ENCODE data around the gene RBX1.
"Not testable (repeated sequence)": the region's sequence is repeated elsewhere in the genome, so short reads cannot be mapped to it uniquely, and the experiment has no call there.

The RBX1 gene

DNA sequence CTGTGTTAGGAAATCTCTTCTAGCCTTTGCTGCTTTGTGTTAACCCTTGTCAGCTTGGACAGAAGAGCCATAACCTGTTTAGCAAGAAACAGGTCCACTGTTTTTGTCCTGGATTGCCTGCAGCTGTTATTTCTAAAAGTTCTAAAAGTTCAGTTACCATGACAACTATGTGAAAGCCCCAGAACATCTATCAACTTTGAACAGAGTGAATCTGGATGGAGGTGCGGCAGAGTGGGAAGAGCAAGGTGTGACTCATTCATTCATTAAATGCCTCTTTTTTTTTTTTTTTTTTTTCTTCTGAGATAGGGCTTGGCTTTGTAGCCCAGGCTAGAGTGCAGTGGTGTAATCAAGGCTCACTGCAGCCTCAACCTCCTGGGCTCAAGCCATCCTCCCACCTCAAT lies 50.5 kb downstream of the RBX1 start:
- TF ChIP-seq CTCF (IDR thresholded peaks at IDR 0.05; ENCODE audit: low read depth, low read length) (no peak), EZH2phosphoT487 (IDR thresholded peaks at IDR 0.05; ENCODE audit: low read depth) (no peak)
- no peaks in the 10 kb centered on the region for H3K27me3 ChIP-seq (ENCODE audit: low read depth, low read length)
- H3K27ac ChIP-seq (ENCODE audit: low read length): no peak overlapping the region
- no peaks in the 10 kb centered on the region for H4K20me1 ChIP-seq (ENCODE audit: insufficient read depth, low read length)
- no peaks in the 10 kb centered on the region for H3K9me3 ChIP-seq (ENCODE audit: insufficient read depth, low read length)
- no peaks in the 10 kb centered on the region for H3K36me3 ChIP-seq (replicated peaks; ENCODE audit: low read depth, low read length)
- H3K79me2 ChIP-seq (ENCODE audit: low read length): no peaks in the 10 kb centered on the region
- H3K4me3 ChIP-seq (ENCODE audit: low read length): no peak overlapping the region
- no peaks in the 10 kb centered on the region for H3K4me1 ChIP-seq (ENCODE audit: low read length)
- H3K9ac ChIP-seq (ENCODE audit: low read length): no peak overlapping the region
- H3K4me2 ChIP-seq (ENCODE audit: low read length): no peak overlapping the region
- H2AFZ ChIP-seq (ENCODE audit: low read depth, low read length): no peak overlapping the region

DNA sequence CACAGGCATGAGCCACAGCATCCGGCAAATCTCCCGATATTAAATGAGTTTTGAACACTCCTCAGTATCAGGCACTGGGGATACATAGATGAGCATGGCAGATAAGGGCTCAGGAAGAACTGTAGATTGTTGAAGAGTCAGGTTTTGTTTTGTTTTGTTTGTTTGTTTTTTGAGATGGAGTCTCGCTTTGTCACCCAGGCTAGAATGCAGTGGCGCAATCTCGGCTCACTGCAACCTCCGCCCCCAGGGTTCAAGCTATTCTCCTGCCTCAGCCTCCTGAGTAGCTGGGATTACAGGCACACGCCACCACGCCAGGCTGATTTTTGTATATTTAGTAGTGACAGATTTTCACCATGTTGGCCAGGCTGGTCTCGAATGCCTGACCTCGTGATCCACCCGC lies 51.2 kb downstream of the RBX1 start:
- not testable (repeated sequence) for H3K4me3 ChIP-seq (ENCODE audit: low read length); H3K9ac ChIP-seq (ENCODE audit: low read length); H3K27me3 ChIP-seq (ENCODE audit: low read depth, low read length); H3K27ac ChIP-seq (ENCODE audit: low read length); H4K20me1 ChIP-seq (ENCODE audit: insufficient read depth, low read length); H3K36me3 ChIP-seq (replicated peaks; ENCODE audit: low read depth, low read length); H2AFZ ChIP-seq (ENCODE audit: low read depth, low read length); H3K4me1 ChIP-seq (ENCODE audit: low read length); H3K4me2 ChIP-seq (ENCODE audit: low read length); H3K9me3 ChIP-seq (ENCODE audit: insufficient read depth, low read length); H3K79me2 ChIP-seq (ENCODE audit: low read length)

DNA sequence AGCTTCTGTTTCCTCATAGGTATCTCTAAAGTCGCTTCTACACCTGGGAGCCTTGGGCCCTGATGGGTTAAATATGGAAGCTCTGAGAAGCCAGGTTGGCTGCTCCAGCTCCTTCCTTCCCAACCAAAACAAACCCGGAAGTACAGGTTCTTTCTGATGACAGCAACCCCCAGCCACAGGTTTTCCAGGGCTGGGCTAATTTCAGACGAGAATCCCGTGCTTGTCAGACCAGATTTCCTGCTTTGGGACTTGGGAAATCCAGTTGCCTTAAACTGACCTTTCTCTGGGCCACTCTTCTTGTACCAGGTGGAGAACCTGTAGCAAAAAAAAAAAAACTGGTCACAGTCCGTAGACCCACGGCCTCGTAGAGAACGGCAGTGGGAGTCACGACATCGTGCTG lies 51.9 kb downstream of the RBX1 start:
- Histone ChIP-seq H2AFZ (ENCODE audit: low read depth, low read length) (0 out of 2 replicates have a peak overlapping the region, but pooled peaks have one; percentile 43), H3K4me3 (ENCODE audit: low read length) (no peak overlapping the region), H3K79me2 (ENCODE audit: low read length) (no peaks in the 10 kb centered on the region), H3K36me3 (replicated peaks; ENCODE audit: low read depth, low read length) (no peaks in the 10 kb centered on the region), H3K4me2 (ENCODE audit: low read length) (no peak overlapping the region), H3K27me3 (ENCODE audit: low read depth, low read length) (no peaks in the 10 kb centered on the region), H4K20me1 (ENCODE audit: insufficient read depth, low read length) (no peaks in the 10 kb centered on the region), H3K27ac (ENCODE audit: low read length) (no peak overlapping the region), H3K9ac (ENCODE audit: low read length) (no peak overlapping the region), H3K9me3 (ENCODE audit: insufficient read depth, low read length) (no peaks in the 10 kb centered on the region), H3K4me1 (ENCODE audit: low read length) (no peaks in the 10 kb centered on the region)
- no peak for TF ChIP-seq CTCF (IDR thresholded peaks at IDR 0.05; ENCODE audit: low read depth, low read length)
- TF ChIP-seq EZH2phosphoT487 (IDR thresholded peaks at IDR 0.05; ENCODE audit: low read depth): no peak

DNA sequence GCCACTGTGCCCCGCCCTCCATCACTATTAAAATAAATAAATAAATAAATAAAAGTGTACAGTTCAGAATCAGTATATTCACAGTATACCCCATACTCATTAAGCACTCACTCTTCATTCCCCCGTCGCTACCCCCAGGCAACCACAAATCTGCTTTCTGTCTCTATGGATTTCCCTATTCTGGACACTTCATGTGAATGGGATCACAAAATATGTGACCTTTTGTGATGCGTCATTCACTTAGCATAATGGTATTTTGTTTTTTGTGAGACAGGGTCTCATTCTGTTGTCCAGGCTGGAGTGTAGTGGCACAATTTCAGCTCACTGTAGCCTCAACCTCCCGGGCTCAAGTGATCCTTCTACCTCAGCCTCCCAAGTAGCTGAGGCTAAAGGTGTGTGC lies 52.8 kb downstream of the RBX1 start:
- no peaks in the 10 kb centered on the region for H3K79me2 ChIP-seq (ENCODE audit: low read length)
- H2AFZ ChIP-seq (ENCODE audit: low read depth, low read length): no peak overlapping the region
- no peaks in the 10 kb centered on the region for H3K9me3 ChIP-seq (ENCODE audit: insufficient read depth, low read length)
- no peak overlapping the region for H3K4me2 ChIP-seq (ENCODE audit: low read length)
- H3K4me3 ChIP-seq (ENCODE audit: low read length): no peak overlapping the region
- no peaks in the 10 kb centered on the region for H3K36me3 ChIP-seq (replicated peaks; ENCODE audit: low read depth, low read length)
- no peaks in the 10 kb centered on the region for H3K4me1 ChIP-seq (ENCODE audit: low read length)
- no peak overlapping the region for H3K9ac ChIP-seq (ENCODE audit: low read length)
- TF ChIP-seq EZH2phosphoT487 (IDR thresholded peaks at IDR 0.05; ENCODE audit: low read depth) (no peak), CTCF (IDR thresholded peaks at IDR 0.05; ENCODE audit: low read depth, low read length) (no peak)
- no peak overlapping the region for H3K27ac ChIP-seq (ENCODE audit: low read length)
- no peaks in the 10 kb centered on the region for H3K27me3 ChIP-seq (ENCODE audit: low read depth, low read length)
- H4K20me1 ChIP-seq (ENCODE audit: insufficient read depth, low read length): no peaks in the 10 kb centered on the region

All from OCI-LY3 (cell line).